Measurements from ENCODE around the gene ST3GAL5.

DNA sequence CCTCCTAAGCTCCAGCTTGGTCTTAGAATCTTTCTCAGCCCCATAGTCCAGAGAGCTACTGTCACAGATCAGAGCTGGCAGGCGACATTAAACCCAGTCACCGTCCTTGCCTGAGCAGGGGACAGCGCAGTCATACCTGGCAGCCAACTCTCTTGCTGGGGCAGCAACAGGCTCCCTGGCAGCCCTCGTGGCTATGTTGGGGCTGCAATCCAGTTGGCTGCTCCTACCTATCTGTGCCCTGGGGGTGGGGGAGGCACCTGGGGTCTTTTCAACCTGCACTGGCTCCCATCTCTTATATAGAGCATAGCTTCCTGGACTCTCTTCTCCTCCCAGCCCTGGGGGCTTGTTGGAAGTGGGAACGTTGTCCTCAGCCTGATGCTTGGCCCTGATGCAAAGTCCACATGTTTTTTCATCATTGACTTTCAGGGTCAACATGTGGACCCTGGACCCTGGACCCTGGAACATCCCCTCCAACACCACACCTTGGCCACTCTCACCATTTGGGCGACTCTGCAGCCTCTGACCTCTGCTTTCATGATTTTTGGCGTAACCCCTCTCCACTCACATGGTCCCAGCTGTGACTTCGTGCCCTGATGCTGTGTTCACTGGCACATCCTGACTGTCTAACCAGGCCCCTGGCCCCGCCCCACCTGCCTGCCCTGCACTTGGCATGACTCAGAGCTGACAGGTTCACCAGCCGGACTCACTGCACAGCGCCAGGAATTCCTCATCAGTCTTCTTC, 89.4 kb downstream of the ST3GAL5 start:
- no peak for TF ChIP-seq POLR2AphosphoS5 (IDR thresholded peaks at IDR 0.05; ENCODE audit: borderline replicate concordance, low read depth, low read length)
- no peak for TF ChIP-seq EZH2 (IDR thresholded peaks at IDR 0.05)

All from SK-N-MC (cell line).